ENCODE data around the gene LIAS.

Gene LIAS

GRCh38 chr4:39527296-39528060 lies 68.6 kb downstream of the LIAS start, which contains the start of gene UGDH:
Gene UGDH (minus strand): TSS chr4:39527439. CDS start chr4:39521512, 5,927 bp downstream.
- DNase-seq (ENCODE audit: low read depth in 2 of 3, low spot score in 2 of 3), result peak; percentile 62 to 86 (median 75)

DNA sequence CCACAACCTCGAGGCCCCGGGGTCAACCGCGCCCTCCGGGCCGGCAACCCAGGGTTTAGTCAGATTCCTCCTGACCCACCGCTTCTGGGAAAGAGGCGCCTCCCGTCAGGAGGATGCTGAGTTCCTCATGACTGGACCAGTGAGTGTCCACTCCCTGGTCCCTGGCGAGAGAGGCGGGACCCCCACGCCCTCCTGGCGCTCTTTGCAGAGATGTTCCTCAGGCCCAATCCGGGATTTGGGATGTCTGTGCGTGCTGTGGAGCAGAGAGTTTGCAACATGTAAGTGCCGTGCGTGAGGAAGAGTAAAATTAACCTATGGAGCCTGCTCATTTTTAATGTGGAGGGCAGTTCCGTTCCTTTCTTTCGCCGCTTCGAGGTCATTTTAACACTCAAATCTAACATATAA lies 69.2 kb downstream of the LIAS start:
- DNase-seq (ENCODE audit: low read depth in 2 of 3, low spot score in 2 of 3), result no peak

All from activated CD8-positive, alpha-beta memory T cell treated with anti-CD3 and anti-CD28 coated beads for 48 hours (primary cell).